ENCODE measurements around the gene SPOP. TPM values are rescaled to one million over a fixed set of nuclear protein-coding genes. Genes with fewer than 3 reads are reported as not detected.
A peak's percentile ranks its signal among the peaks of the same experiment; 100 is the strongest.

The SPOP gene
- total and polyA plus RNA-seq, 4 experiments from 2014 or later: 83.1 to 126 (median 98.4) TPM

- intact Hi-C loops (cut with micrococcal nuclease): no loop called here
- H3K9me3 Mint-ChIP-seq: no peaks in the 10 kb centered on the region
- H3K27ac Mint-ChIP-seq: peak overlapping the region in 1 of 7 donors; percentile 58
- H3K36me3 Mint-ChIP-seq: no peaks in the 10 kb centered on the region
- H3K4me1 Mint-ChIP-seq: peaks cover 8 to 29% (median 19%) of the 10 kb centered on the region in 4 donors
- H3K27me3 Mint-ChIP-seq: peaks cover 5 to 11% of the 10 kb centered on the region in 2 donors
- POLR2A ChIA-PET (ENCODE audit: partially characterized antibody): interaction anchor here (4.4 kb wide), 1 partner anchor 129 kb away, joined by 28 read pairs; no protein-coding TSS in a partner anchor
- no peaks in the 10 kb centered on the region for H3K9me3 ChIP-seq (ENCODE audit: control insufficient read depth in 1 of 2, low read length in 2 of 2)
- CTCF ChIA-PET (ENCODE audit: partially characterized antibody): interaction anchor here (0.6 to 6.6 kb wide), 17 partner anchors 9 to 431 kb away, joined by 3 to 47 read pairs (median 3); partner anchors contain the start of genes KAT7 and NXPH3
- DNase-seq: no peak
- H3K27ac ChIP-seq (ENCODE audit: low read depth, low read length): no peak overlapping the region
- peak overlapping the region in 1 of 8 donors; percentile 35 for H3K4me3 Mint-ChIP-seq
- no peaks in the 10 kb centered on the region for H3K36me3 ChIP-seq (ENCODE audit: insufficient read depth, low read length)
- peaks cover 10% of the 10 kb centered on the region for H3K4me1 ChIP-seq (ENCODE audit: insufficient read depth, low read length)
- no peak overlapping the region for H3K4me3 ChIP-seq (ENCODE audit: low read length in 2 of 2)
- H3K27me3 ChIP-seq (ENCODE audit: insufficient read depth, low read length): no peaks in the 10 kb centered on the region
These were observed 110.8 kb downstream of the SPOP start for GRCh38 chr17:49567104-49567521.

DNA sequence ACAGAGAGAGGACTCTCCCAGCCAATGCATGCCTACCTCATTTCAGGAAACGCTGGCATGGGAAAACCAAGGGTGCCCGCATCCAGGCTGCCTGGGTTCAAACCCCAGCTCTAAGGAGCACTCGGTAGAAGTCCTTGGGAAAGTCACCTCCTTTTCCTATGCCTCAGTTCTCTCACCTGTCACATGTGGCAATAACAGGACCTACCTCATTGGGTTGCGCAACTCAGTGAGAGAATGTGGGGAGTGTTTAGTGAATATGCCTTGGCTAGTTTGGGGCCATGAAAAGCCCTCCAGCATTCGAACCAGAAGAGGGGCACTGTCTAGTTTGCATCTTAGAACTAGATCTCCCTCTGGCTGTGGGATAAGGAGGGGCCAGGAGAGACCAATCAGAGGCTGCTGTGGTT lies 111.2 kb downstream of the SPOP start:
- peaks cover 8 to 29% (median 19%) of the 10 kb centered on the region in 4 donors for H3K4me1 Mint-ChIP-seq
- H3K27me3 ChIP-seq (ENCODE audit: insufficient read depth, low read length): no peaks in the 10 kb centered on the region
- peak overlapping the region in 2 of 8 donors; percentile 20 to 35 for H3K4me3 Mint-ChIP-seq
- no peak for DNase-seq
- no peaks in the 10 kb centered on the region for H3K9me3 ChIP-seq (ENCODE audit: control insufficient read depth in 1 of 2, low read length in 2 of 2)
- H3K36me3 Mint-ChIP-seq: no peaks in the 10 kb centered on the region
- ChIA-PET CTCF (ENCODE audit: partially characterized antibody) (interaction anchor here (1.5 to 6.6 kb wide), 4 partner anchors 10 to 431 kb away, joined by 3 to 47 read pairs (median 36); no protein-coding TSS in a partner anchor), POLR2A (ENCODE audit: partially characterized antibody) (no interaction called here)
- H3K4me3 ChIP-seq (ENCODE audit: low read length in 2 of 2): no peak overlapping the region
- peaks cover 10% of the 10 kb centered on the region for H3K4me1 ChIP-seq (ENCODE audit: insufficient read depth, low read length)
- no peaks in the 10 kb centered on the region for H3K36me3 ChIP-seq (ENCODE audit: insufficient read depth, low read length)
- H3K9me3 Mint-ChIP-seq: no peaks in the 10 kb centered on the region
- H3K27ac ChIP-seq (ENCODE audit: low read depth, low read length): no peak overlapping the region
- peaks cover 5 to 10% of the 10 kb centered on the region in 2 donors for H3K27me3 Mint-ChIP-seq
- intact Hi-C loops (cut with micrococcal nuclease): no loop called here
- peak overlapping the region in 1 of 7 donors; percentile 58 for H3K27ac Mint-ChIP-seq

GRCh38 chr17:49565948-49566491 lies 111.9 kb downstream of the SPOP start:
- peaks cover 5 to 7% of the 10 kb centered on the region in 2 donors for H3K27me3 Mint-ChIP-seq
- ChIA-PET POLR2A (ENCODE audit: partially characterized antibody) (interaction anchor here (0.6 to 1.3 kb wide), 2 partner anchors 130 to 855 kb away, joined by 3 to 5 read pairs; no protein-coding TSS in a partner anchor), CTCF (ENCODE audit: partially characterized antibody) (interaction anchor here (0.8 to 6.6 kb wide), 7 partner anchors 9 to 432 kb away, joined by 3 to 47 read pairs (median 6); partner anchors contain the start of gene SLC35B1)

GRCh38 chr17:49564638-49565037 lies 113.3 kb downstream of the SPOP start:
- no peaks in the 10 kb centered on the region for H3K9me3 ChIP-seq (ENCODE audit: control insufficient read depth in 1 of 2, low read length in 2 of 2)
- Mint-ChIP-seq H3K4me1 (peaks cover 8 to 19% (median 12%) of the 10 kb centered on the region in 4 donors), H3K36me3 (no peaks in the 10 kb centered on the region), H3K27ac (no peak overlapping the region), H3K4me3 (no peak overlapping the region), H3K9me3 (no peaks in the 10 kb centered on the region), H3K27me3 (peaks cover 5% of the 10 kb centered on the region in 2 donors)
- H3K4me1 ChIP-seq (ENCODE audit: insufficient read depth, low read length): peaks cover 10% of the 10 kb centered on the region
- no peaks in the 10 kb centered on the region for H3K27me3 ChIP-seq (ENCODE audit: insufficient read depth, low read length)
- no peak overlapping the region for H3K4me3 ChIP-seq (ENCODE audit: low read length in 2 of 2)
- ChIA-PET POLR2A (ENCODE audit: partially characterized antibody) (no interaction called here), CTCF (ENCODE audit: partially characterized antibody) (interaction anchor here (0.9 to 4.2 kb wide), 2 partner anchors 8 to 433 kb away, joined by 3 to 29 read pairs; no protein-coding TSS in a partner anchor)
- no peak for DNase-seq
- no peaks in the 10 kb centered on the region for H3K36me3 ChIP-seq (ENCODE audit: insufficient read depth, low read length)
- H3K27ac ChIP-seq (ENCODE audit: low read depth, low read length): no peak overlapping the region
- intact Hi-C loops (cut with micrococcal nuclease): no loop called here

More at GRCh38 chr17:49565948-49566491, 111.9 kb downstream of the SPOP start:
- Mint-ChIP-seq H3K4me1 (peaks cover 8 to 25% (median 16%) of the 10 kb centered on the region in 4 donors), H3K9me3 (no peaks in the 10 kb centered on the region), H3K4me3 (peak overlapping the region in 2 of 8 donors; percentile 9 to 17), H3K36me3 (no peaks in the 10 kb centered on the region), H3K27ac (peak overlapping the region in 1 of 7 donors; percentile 73)
- Histone ChIP-seq H3K36me3 (ENCODE audit: insufficient read depth, low read length) (no peaks in the 10 kb centered on the region), H3K9me3 (ENCODE audit: control insufficient read depth in 1 of 2, low read length in 2 of 2) (no peaks in the 10 kb centered on the region), H3K27me3 (ENCODE audit: insufficient read depth, low read length) (no peaks in the 10 kb centered on the region), H3K4me1 (ENCODE audit: insufficient read depth, low read length) (peaks cover 10% of the 10 kb centered on the region), H3K4me3 (ENCODE audit: low read length in 2 of 2) (no peak overlapping the region), H3K27ac (ENCODE audit: low read depth, low read length) (no peak overlapping the region)
- intact Hi-C loops (cut with micrococcal nuclease): no loop called here
- no peak for DNase-seq

- CTCF ChIA-PET (ENCODE audit: partially characterized antibody): interaction anchor here (0.6 to 6.8 kb wide), 33 partner anchors 9 to 623 kb away, joined by 3 to 163 read pairs (median 4); partner anchors contain the start of genes KAT7, NGFR, PHB1 and PHOSPHO1
- H3K4me3 ChIP-seq (ENCODE audit: low read length in 2 of 2): no peak overlapping the region
- H3K9me3 ChIP-seq (ENCODE audit: control insufficient read depth in 1 of 2, low read length in 2 of 2): no peaks in the 10 kb centered on the region
- H3K36me3 ChIP-seq (ENCODE audit: insufficient read depth, low read length): no peaks in the 10 kb centered on the region
- Mint-ChIP-seq H3K27me3 (peaks cover 1 to 3% of the 10 kb centered on the region in 2 donors), H3K27ac (peak overlapping the region in 1 of 7 donors; percentile 31), H3K36me3 (no peaks in the 10 kb centered on the region), H3K9me3 (no peaks in the 10 kb centered on the region), H3K4me3 (peak overlapping the region in 2 of 8 donors; percentile 29 to 44), H3K4me1 (peaks cover 5 to 7% (median 6%) of the 10 kb centered on the region in 4 donors)
- H3K27ac ChIP-seq (ENCODE audit: low read depth, low read length): no peak overlapping the region
- H3K4me1 ChIP-seq (ENCODE audit: insufficient read depth, low read length): peaks cover 6% of the 10 kb centered on the region
- peak in 2 of 5 donors; percentile 25 to 51 for DNase-seq
- no peaks in the 10 kb centered on the region for H3K27me3 ChIP-seq (ENCODE audit: insufficient read depth, low read length)
- intact Hi-C loops (cut with micrococcal nuclease): no loop called here
- POLR2A ChIA-PET (ENCODE audit: partially characterized antibody): interaction anchor here (0.8 to 1.1 kb wide), 3 partner anchors 61 to 146 kb away, joined by 3 to 4 read pairs (median 3); partner anchors contain the start of gene PHB1
These were observed 120.4 kb downstream of the SPOP start for GRCh38 chr17:49557312-49558024.

GRCh38 chr17:49556223-49556943 lies 121.5 kb downstream of the SPOP start:
- peak overlapping the region in 1 of 8 donors; percentile 55 for H3K4me3 Mint-ChIP-seq
- Histone ChIP-seq H3K4me1 (ENCODE audit: insufficient read depth, low read length) (peaks cover 6% of the 10 kb centered on the region), H3K4me3 (ENCODE audit: low read length in 2 of 2) (no peak overlapping the region), H3K27me3 (ENCODE audit: insufficient read depth, low read length) (no peaks in the 10 kb centered on the region), H3K36me3 (ENCODE audit: insufficient read depth, low read length) (no peaks in the 10 kb centered on the region), H3K9me3 (ENCODE audit: control insufficient read depth in 1 of 2, low read length in 2 of 2) (no peaks in the 10 kb centered on the region), H3K27ac (ENCODE audit: low read depth, low read length) (no peak overlapping the region)
- ChIA-PET CTCF (ENCODE audit: partially characterized antibody) (interaction anchor here (0.6 to 6.8 kb wide), 57 partner anchors 10 to 622 kb away, joined by 3 to 163 read pairs (median 4); partner anchors contain the start of genes NGFR, PHB1, PHOSPHO1 and SLC35B1), POLR2A (ENCODE audit: partially characterized antibody) (interaction anchor here (1.1 to 1.5 kb wide), 2 partner anchors 60 to 149 kb away, joined by 4 read pairs; no protein-coding TSS in a partner anchor)
- peaks cover 5 to 7% (median 5%) of the 10 kb centered on the region in 4 donors for H3K4me1 Mint-ChIP-seq
- H3K9me3 Mint-ChIP-seq: no peaks in the 10 kb centered on the region
- intact Hi-C loops (cut with micrococcal nuclease): loop anchor here (1.0 kb wide), 3 partner anchors 60 to 148 kb away; no protein-coding TSS in a partner anchor
- H3K27me3 Mint-ChIP-seq: peaks cover 1 to 3% of the 10 kb centered on the region in 2 donors
- no peak overlapping the region for H3K27ac Mint-ChIP-seq
- peak; percentile 69 to 80 (median 74) for DNase-seq
- H3K36me3 Mint-ChIP-seq: no peaks in the 10 kb centered on the region

Measured in CD4-positive, alpha-beta memory T cell (primary cell).